CD4-positive, alpha-beta T cell treated with Interleukin-6 at 100 ng/mL for 8 hours (primary cell): ENCODE results near the gene SLC25A27.

Experiments used
- DNase-seq: peaks from one replicate; pipeline ENCODE4 v3.0.0-alpha.2; 2020; ENCODE audit warnings: mixed read lengths, low spot score

SLC25A27 gene

GRCh38 chr6:46651816-46652215 lies 959 bp upstream of the SLC25A27 start:
- no peak for DNase-seq

- DNase-seq, result no peak
Measured at GRCh38 chr6:46652232-46652602, 558 bp upstream of the SLC25A27 start.

- no peak for DNase-seq
Measured at GRCh38 chr6:46653439-46654195, 842 bp downstream of the SLC25A27 start.

- no peak for DNase-seq
Measured at GRCh38 chr6:46655803-46656202, 3.0 kb downstream of the SLC25A27 start.

- no peak for DNase-seq
Measured at GRCh38 chr6:46657642-46658041, 4.9 kb downstream of the SLC25A27 start.

- no peak for DNase-seq
Measured at GRCh38 chr6:46661483-46661882, 8.7 kb downstream of the SLC25A27 start.

- no peak for DNase-seq
Measured at GRCh38 chr6:46667377-46667776, 14.6 kb downstream of the SLC25A27 start.

GRCh38 chr6:46674410-46674809 lies 21.6 kb downstream of the SLC25A27 start:
- DNase-seq, result no peak

GRCh38 chr6:46676604-46677313 lies 24.0 kb downstream of the SLC25A27 start:
- DNase-seq, result no peak

- DNase-seq, result no peak
Measured at GRCh38 chr6:46677314-46677654, 24.5 kb downstream of the SLC25A27 start.

GRCh38 chr6:46684771-46685170 lies 32.0 kb downstream of the SLC25A27 start:
- DNase-seq, result no peak

GRCh38 chr6:46687619-46688097 lies 34.9 kb downstream of the SLC25A27 start, which contains the start of gene TDRD6:
TSS of gene TDRD6 (plus strand) at chr6:46687885. CDS start at chr6:46688129, 244 bp downstream.
- DNase-seq, result no peak

GRCh38 chr6:46688117-46688965 lies 35.6 kb downstream of the SLC25A27 start:
- no peak for DNase-seq

- no peak for DNase-seq
Measured at GRCh38 chr6:46688966-46689335, 36.2 kb downstream of the SLC25A27 start.

GRCh38 chr6:46689657-46690056 lies 36.9 kb downstream of the SLC25A27 start:
- no peak for DNase-seq

- DNase-seq, result no peak
Measured at GRCh38 chr6:46690141-46690755, 37.5 kb downstream of the SLC25A27 start.

GRCh38 chr6:46690911-46691451 lies 38.2 kb downstream of the SLC25A27 start:
- no peak for DNase-seq

GRCh38 chr6:46699970-46700369 lies 47.2 kb downstream of the SLC25A27 start:
- DNase-seq, result no peak

- DNase-seq, result no peak
Measured at GRCh38 chr6:46704562-46704961, 51.8 kb downstream of the SLC25A27 start.

- no peak for DNase-seq
Measured at GRCh38 chr6:46706464-46706863, 53.7 kb downstream of the SLC25A27 start.

GRCh38 chr6:46711491-46711890 lies 58.7 kb downstream of the SLC25A27 start:
- no peak for DNase-seq

- no peak for DNase-seq
Measured at GRCh38 chr6:46715141-46715540, 62.4 kb downstream of the SLC25A27 start.
